Hindlimb muscle (tissue), 1 donor: ENCODE measurements around the gene FST. TPM values are rescaled to one million over a fixed set of nuclear protein-coding genes. Genes with fewer than 3 reads are reported as not detected.

Source experiments
- polyA plus RNA-seq: library from polyadenylated mRNA; unstranded; fragments of 120-200 nt; gene quantifications from one replicate; pipeline ENCODE4 v1.2.1, GENCODE V29; 2013; ENCODE audit not compliant: insufficient read length

Gene FST
- polyA plus RNA-seq, 1 donor = 33.1 TPM

Other genes with a start within 250 kb of the FST start
- gene NDUFS4, start 80.0 kb downstream of the FST start, polyA plus RNA-seq = 93.3 TPM